GM12873 (cell line): Measurements from ENCODE around the gene TMEM91.

Source experiments
- CTCF ChIP-seq: IDR thresholded peaks from 2 replicates; pipeline ENCODE4 v1.5.1; 2012; ENCODE audit warnings: low read depth, mild to moderate bottlenecking, moderate library complexity, low read length, control low read depth; ENCODE audit not compliant: insufficient read depth; ENCODE audit errors: missing control alignments

The TMEM91 gene

GRCh38 chr19:41395355-41395754 lies 19.0 kb downstream of the TMEM91 start:
- no peak for TF ChIP-seq CTCF

- TF ChIP-seq CTCF: no peak
Observed at GRCh38 chr19:41397086-41398049, 21.0 kb downstream of the TMEM91 start, which contains the start of the genes BCKDHA and EXOSC5. Gene BCKDHA, plus strand, starts transcription at chr19:41397818. Its CDS starts 10 bp downstream, at chr19:41397828. Gene EXOSC5, minus strand, starts transcription at chr19:41397359. Its CDS starts 31 bp downstream, at chr19:41397328.

GRCh38 chr19:41398050-41398418 lies 21.7 kb downstream of the TMEM91 start:
- no peak for TF ChIP-seq CTCF

GRCh38 chr19:41398598-41398997 lies 22.3 kb downstream of the TMEM91 start:
- no peak for TF ChIP-seq CTCF

- no peak for TF ChIP-seq CTCF
Observed at GRCh38 chr19:41399091-41399490, 22.8 kb downstream of the TMEM91 start.

GRCh38 chr19:41399525-41399924 lies 23.2 kb downstream of the TMEM91 start:
- TF ChIP-seq CTCF: no peak

- no peak for TF ChIP-seq CTCF
Observed at GRCh38 chr19:41401483-41401882, 25.1 kb downstream of the TMEM91 start.
